A673 (cell line): ENCODE measurements around the gene RXFP4.

Source experiments
- EZH2 ChIP-seq: fragments of 200-600 bp; sonication (generic); IDR thresholded peaks from 2 replicates; pipeline ENCODE4 v1.6.1; 2017; ENCODE audit warnings: borderline replicate concordance, low read depth, mild to moderate bottlenecking, mixed read lengths, antibody characterized with exemption, low read length; ENCODE audit not compliant: poor library complexity, severe bottlenecking
- TF ChIP-seq, protein P1 (sequence below): fragments of 300-800, 200-600 bp; sonication (generic); conservative IDR thresholded peaks from 2 replicates; pipeline ENCODE4 v1.5.1; 2017; ENCODE audit warnings: low read depth, mild to moderate bottlenecking, antibody characterized with exemption, low read length, moderate library complexity, mixed read lengths

DNA sequence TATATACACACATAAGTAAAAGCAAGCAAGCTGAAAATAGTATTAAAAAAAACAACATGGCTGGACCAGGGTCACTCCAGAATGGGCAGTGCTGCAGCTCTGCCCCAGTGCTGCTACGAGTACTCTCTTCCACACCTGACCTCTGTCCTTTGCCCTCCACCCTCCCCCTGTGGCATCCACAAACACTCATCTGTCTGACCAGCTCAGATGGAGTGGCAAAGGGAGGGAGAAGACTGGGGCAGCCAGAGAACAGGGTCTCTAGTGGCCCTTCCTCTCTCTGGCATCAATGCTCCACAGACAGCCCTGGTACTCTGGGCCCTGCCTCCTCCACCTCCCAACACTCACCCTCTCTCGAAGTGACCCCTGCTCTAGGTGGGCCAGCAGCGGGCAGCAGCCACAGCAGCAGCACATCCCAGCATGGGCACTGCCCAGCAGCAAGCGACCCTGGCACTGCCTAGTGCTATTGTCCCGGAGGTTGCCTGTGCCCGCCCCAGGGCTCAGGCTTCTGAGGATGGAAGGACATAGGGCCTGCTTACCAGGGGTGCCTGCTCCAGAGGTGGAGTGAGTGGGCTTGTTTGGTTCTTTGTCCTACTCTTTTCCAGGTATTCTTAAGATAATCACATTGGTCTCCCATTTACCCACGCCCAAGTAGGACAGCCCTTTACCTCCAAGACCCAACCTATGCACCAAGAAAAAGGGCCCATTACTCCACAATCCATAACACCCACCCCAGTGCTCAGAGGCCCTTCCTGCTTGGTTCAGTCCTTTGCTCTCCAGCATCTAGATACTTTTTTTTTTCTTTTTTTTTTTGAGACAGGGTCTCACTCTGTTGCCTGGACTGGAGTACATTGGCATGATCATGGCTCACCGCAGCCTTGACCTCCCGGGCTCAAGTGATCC is 30.7 kb downstream of the RXFP4 start:
- TF ChIP-seq, protein P1, sequence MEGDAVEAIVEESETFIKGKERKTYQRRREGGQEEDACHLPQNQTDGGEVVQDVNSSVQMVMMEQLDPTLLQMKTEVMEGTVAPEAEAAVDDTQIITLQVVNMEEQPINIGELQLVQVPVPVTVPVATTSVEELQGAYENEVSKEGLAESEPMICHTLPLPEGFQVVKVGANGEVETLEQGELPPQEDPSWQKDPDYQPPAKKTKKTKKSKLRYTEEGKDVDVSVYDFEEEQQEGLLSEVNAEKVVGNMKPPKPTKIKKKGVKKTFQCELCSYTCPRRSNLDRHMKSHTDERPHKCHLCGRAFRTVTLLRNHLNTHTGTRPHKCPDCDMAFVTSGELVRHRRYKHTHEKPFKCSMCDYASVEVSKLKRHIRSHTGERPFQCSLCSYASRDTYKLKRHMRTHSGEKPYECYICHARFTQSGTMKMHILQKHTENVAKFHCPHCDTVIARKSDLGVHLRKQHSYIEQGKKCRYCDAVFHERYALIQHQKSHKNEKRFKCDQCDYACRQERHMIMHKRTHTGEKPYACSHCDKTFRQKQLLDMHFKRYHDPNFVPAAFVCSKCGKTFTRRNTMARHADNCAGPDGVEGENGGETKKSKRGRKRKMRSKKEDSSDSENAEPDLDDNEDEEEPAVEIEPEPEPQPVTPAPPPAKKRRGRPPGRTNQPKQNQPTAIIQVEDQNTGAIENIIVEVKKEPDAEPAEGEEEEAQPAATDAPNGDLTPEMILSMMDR, result no peak
- TF ChIP-seq EZH2, result no peak
